ENCODE results near the gene TTYH2. TPM values are rescaled to one million over a fixed set of nuclear protein-coding genes. Genes with fewer than 3 reads are reported as not detected.
"Not testable (repeated sequence)": the region's sequence is repeated elsewhere in the genome, so short reads cannot be mapped to it uniquely, and the experiment has no call there.

TTYH2 gene
- polyA plus RNA-seq, 2 donors, result 0.67 to 0.82 TPM

- 49 to 58% methylated on average over 8 of the region's 8 CpGs for WGBS, 2 donors
- Histone ChIP-seq H3K27me3 (ENCODE audit: control insufficient read depth in 1 of 2, insufficient read depth in 2 of 2, low read length in 2 of 2) (no peaks in the 10 kb centered on the region), H3K9me3 (ENCODE audit: control insufficient read depth in 2 of 2, insufficient read depth in 1 of 2, low read depth in 1 of 2, low read length in 1 of 2) (no peaks in the 10 kb centered on the region), H3K36me3 (ENCODE audit: control insufficient read depth in 2 of 2, insufficient read depth in 2 of 2, low read length in 1 of 2) (no peaks in the 10 kb centered on the region), H3K27ac (ENCODE audit: low read depth in 2 of 2, low read length in 1 of 2) (no peak overlapping the region), H3K4me3 (ENCODE audit: low read depth in 1 of 2, low read length in 2 of 2) (no peak overlapping the region), H3K4me1 (ENCODE audit: control insufficient read depth in 2 of 2, insufficient read depth in 2 of 2, low read length in 1 of 2) (no peaks in the 10 kb centered on the region)
Measured at GRCh38 chr17:74180336-74180735, 33.0 kb upstream of the TTYH2 start.

GRCh38 chr17:74181341-74181740, 32.0 kb upstream of the TTYH2 start:
- 87 to 93% methylated on average over 4 of the region's 4 CpGs for WGBS, 2 donors
- H3K27me3 ChIP-seq (ENCODE audit: control insufficient read depth in 1 of 2, insufficient read depth in 2 of 2, low read length in 2 of 2), result no peaks in the 10 kb centered on the region
- no peak overlapping the region for H3K4me3 ChIP-seq (ENCODE audit: low read depth in 1 of 2, low read length in 2 of 2)
- H3K27ac ChIP-seq (ENCODE audit: low read depth in 2 of 2, low read length in 1 of 2), result no peak overlapping the region
- H3K4me1 ChIP-seq (ENCODE audit: control insufficient read depth in 2 of 2, insufficient read depth in 2 of 2, low read length in 1 of 2), result no peaks in the 10 kb centered on the region
- no peaks in the 10 kb centered on the region for H3K36me3 ChIP-seq (ENCODE audit: control insufficient read depth in 2 of 2, insufficient read depth in 2 of 2, low read length in 1 of 2)
- H3K9me3 ChIP-seq (ENCODE audit: control insufficient read depth in 2 of 2, insufficient read depth in 1 of 2, low read depth in 1 of 2, low read length in 1 of 2), result no peaks in the 10 kb centered on the region

- 70 to 79% methylated on average over 17 of the region's 17 CpGs for WGBS, 2 donors
- H3K27me3 ChIP-seq (ENCODE audit: control insufficient read depth in 1 of 2, insufficient read depth in 2 of 2, low read length in 2 of 2), result no peaks in the 10 kb centered on the region
- H3K9me3 ChIP-seq (ENCODE audit: control insufficient read depth in 2 of 2, insufficient read depth in 1 of 2, low read depth in 1 of 2, low read length in 1 of 2), result peaks cover 0 to 1% of the 10 kb centered on the region in 2 donors
- no peaks in the 10 kb centered on the region for H3K4me1 ChIP-seq (ENCODE audit: control insufficient read depth in 2 of 2, insufficient read depth in 2 of 2, low read length in 1 of 2)
- H3K4me3 ChIP-seq (ENCODE audit: low read depth in 1 of 2, low read length in 2 of 2), result no peak overlapping the region
- H3K27ac ChIP-seq (ENCODE audit: low read depth in 2 of 2, low read length in 1 of 2), result no peak overlapping the region
- H3K36me3 ChIP-seq (ENCODE audit: control insufficient read depth in 2 of 2, insufficient read depth in 2 of 2, low read length in 1 of 2), result no peaks in the 10 kb centered on the region
Measured at GRCh38 chr17:74182041-74182723, 31.2 kb upstream of the TTYH2 start.

GRCh38 chr17:74183411-74183810, 30.0 kb upstream of the TTYH2 start:
- 74 to 79% methylated on average over 9 of the region's 9 CpGs for WGBS, 2 donors
- no peaks in the 10 kb centered on the region for H3K36me3 ChIP-seq (ENCODE audit: control insufficient read depth in 2 of 2, insufficient read depth in 2 of 2, low read length in 1 of 2)
- H3K9me3 ChIP-seq (ENCODE audit: control insufficient read depth in 2 of 2, insufficient read depth in 1 of 2, low read depth in 1 of 2, low read length in 1 of 2), result peaks cover 0 to 1% of the 10 kb centered on the region in 2 donors
- H3K27ac ChIP-seq (ENCODE audit: low read depth in 2 of 2, low read length in 1 of 2), result no peak overlapping the region
- no peaks in the 10 kb centered on the region for H3K27me3 ChIP-seq (ENCODE audit: control insufficient read depth in 1 of 2, insufficient read depth in 2 of 2, low read length in 2 of 2)
- no peak overlapping the region for H3K4me3 ChIP-seq (ENCODE audit: low read depth in 1 of 2, low read length in 2 of 2)
- H3K4me1 ChIP-seq (ENCODE audit: control insufficient read depth in 2 of 2, insufficient read depth in 2 of 2, low read length in 1 of 2), result no peaks in the 10 kb centered on the region

- H3K36me3 ChIP-seq (ENCODE audit: control insufficient read depth in 2 of 2, insufficient read depth in 2 of 2, low read length in 1 of 2), result no peaks in the 10 kb centered on the region
- H3K4me1 ChIP-seq (ENCODE audit: control insufficient read depth in 2 of 2, insufficient read depth in 2 of 2, low read length in 1 of 2), result no peaks in the 10 kb centered on the region
- H3K9me3 ChIP-seq (ENCODE audit: control insufficient read depth in 2 of 2, insufficient read depth in 1 of 2, low read depth in 1 of 2, low read length in 1 of 2), result peaks cover 0 to 1% of the 10 kb centered on the region in 2 donors
- H3K27ac ChIP-seq (ENCODE audit: low read depth in 2 of 2, low read length in 1 of 2), result no peak overlapping the region
- H3K27me3 ChIP-seq (ENCODE audit: control insufficient read depth in 1 of 2, insufficient read depth in 2 of 2, low read length in 2 of 2), result no peaks in the 10 kb centered on the region
- 60 to 69% methylated on average over 9 of the region's 9 CpGs for WGBS, 2 donors
- H3K4me3 ChIP-seq (ENCODE audit: low read depth in 1 of 2, low read length in 2 of 2), result no peak overlapping the region
Measured at GRCh38 chr17:74185571-74186185, 27.7 kb upstream of the TTYH2 start.

- WGBS, 2 donors, result 89 to 90% methylated on average over 20 of the region's 20 CpGs
- Histone ChIP-seq H3K4me1 (ENCODE audit: control insufficient read depth in 2 of 2, insufficient read depth in 2 of 2, low read length in 1 of 2) (no peaks in the 10 kb centered on the region), H3K4me3 (ENCODE audit: low read depth in 1 of 2, low read length in 2 of 2) (no peak overlapping the region), H3K36me3 (ENCODE audit: control insufficient read depth in 2 of 2, insufficient read depth in 2 of 2, low read length in 1 of 2) (no peaks in the 10 kb centered on the region), H3K9me3 (ENCODE audit: control insufficient read depth in 2 of 2, insufficient read depth in 1 of 2, low read depth in 1 of 2, low read length in 1 of 2) (peaks cover 0 to 1% of the 10 kb centered on the region in 2 donors), H3K27me3 (ENCODE audit: control insufficient read depth in 1 of 2, insufficient read depth in 2 of 2, low read length in 2 of 2) (no peaks in the 10 kb centered on the region), H3K27ac (ENCODE audit: low read depth in 2 of 2, low read length in 1 of 2) (no peak overlapping the region)
Measured at GRCh38 chr17:74186498-74186897, 26.9 kb upstream of the TTYH2 start.

- Histone ChIP-seq H3K9me3 (ENCODE audit: control insufficient read depth in 2 of 2, insufficient read depth in 1 of 2, low read depth in 1 of 2, low read length in 1 of 2) (peaks cover 0 to 1% of the 10 kb centered on the region in 2 donors), H3K4me1 (ENCODE audit: control insufficient read depth in 2 of 2, insufficient read depth in 2 of 2, low read length in 1 of 2) (no peaks in the 10 kb centered on the region), H3K36me3 (ENCODE audit: control insufficient read depth in 2 of 2, insufficient read depth in 2 of 2, low read length in 1 of 2) (no peaks in the 10 kb centered on the region), H3K27ac (ENCODE audit: low read depth in 2 of 2, low read length in 1 of 2) (no peak overlapping the region), H3K27me3 (ENCODE audit: control insufficient read depth in 1 of 2, insufficient read depth in 2 of 2, low read length in 2 of 2) (no peaks in the 10 kb centered on the region), H3K4me3 (ENCODE audit: low read depth in 1 of 2, low read length in 2 of 2) (no peak overlapping the region)
- WGBS, 2 donors, result 55 to 58% methylated on average over 11 of the region's 11 CpGs
Measured at GRCh38 chr17:74187761-74188160, 25.6 kb upstream of the TTYH2 start.

- not testable (repeated sequence) for H3K36me3 ChIP-seq (ENCODE audit: control insufficient read depth in 2 of 2, insufficient read depth in 2 of 2, low read length in 1 of 2); H3K27me3 ChIP-seq (ENCODE audit: control insufficient read depth in 1 of 2, insufficient read depth in 2 of 2, low read length in 2 of 2); H3K4me1 ChIP-seq (ENCODE audit: control insufficient read depth in 2 of 2, insufficient read depth in 2 of 2, low read length in 1 of 2); H3K4me3 ChIP-seq (ENCODE audit: low read depth in 1 of 2, low read length in 2 of 2); H3K9me3 ChIP-seq (ENCODE audit: control insufficient read depth in 2 of 2, insufficient read depth in 1 of 2, low read depth in 1 of 2, low read length in 1 of 2); H3K27ac ChIP-seq (ENCODE audit: low read depth in 2 of 2, low read length in 1 of 2)
- 85 to 89% methylated on average over 4 of the region's 4 CpGs for WGBS, 2 donors
Measured at GRCh38 chr17:74188687-74189086, 24.7 kb upstream of the TTYH2 start.

GRCh38 chr17:74190154-74190553, 23.2 kb upstream of the TTYH2 start:
- Histone ChIP-seq H3K4me3 (ENCODE audit: low read depth in 1 of 2, low read length in 2 of 2) (no peak overlapping the region), H3K27me3 (ENCODE audit: control insufficient read depth in 1 of 2, insufficient read depth in 2 of 2, low read length in 2 of 2) (no peaks in the 10 kb centered on the region), H3K4me1 (ENCODE audit: control insufficient read depth in 2 of 2, insufficient read depth in 2 of 2, low read length in 1 of 2) (peaks cover 3% of the 10 kb centered on the region in 2 donors), H3K27ac (ENCODE audit: low read depth in 2 of 2, low read length in 1 of 2) (no peak overlapping the region), H3K36me3 (ENCODE audit: control insufficient read depth in 2 of 2, insufficient read depth in 2 of 2, low read length in 1 of 2) (no peaks in the 10 kb centered on the region), H3K9me3 (ENCODE audit: control insufficient read depth in 2 of 2, insufficient read depth in 1 of 2, low read depth in 1 of 2, low read length in 1 of 2) (peaks cover 0 to 1% of the 10 kb centered on the region in 2 donors)
- 49 to 54% methylated on average over 2 of the region's 2 CpGs for WGBS, 2 donors
